Pancreas (tissue), 10 donors: ENCODE measurements around the gene CRIM1. TPM values are rescaled to one million over a fixed set of nuclear protein-coding genes. Genes with fewer than 3 reads are reported as not detected.
A peak's percentile ranks its signal among the peaks of the same experiment; 100 is the strongest.

Experiments
- ATAC-seq, 4 donors: fragments of 200-7000 bp; cut with Tn5 transposase; one replicate each; pipeline versions ENCODE4 v1.8.0 to v1.9.1; 2020; ENCODE audit warnings: mild to moderate bottlenecking in 4 of 4, moderate library complexity in 4 of 4
- DNase-seq, 6 donors: peaks; one replicate each; pipeline ENCODE4 v3.0.0-alpha.2; 2020
- FAIRE-seq: peaks from 2 replicates; lab custom pipeline; 2012; peaks lifted over from hg19 to GRCh38; lab: Jason Lieb, UNC
- H3K27ac ChIP-seq, 4 donors: fragments of 200-600 bp; sonication (generic); 1 replicate in 3 of 4; 2 replicates in 1 of 4; pipeline versions ENCODE4 v1.5.0 to v1.8.0; 2020
- H3K27me3 ChIP-seq, 4 donors: fragments of 200-600 bp; one replicate each; pipeline ENCODE4 v1.8.0; 2021
- H3K36me3 ChIP-seq, 3 donors: fragments of 200-600 bp; sonication (generic) in 1 of 3; one replicate each; pipeline versions ENCODE4 v1.5.0 to v1.8.0; 2020 to 2021
- H3K4me1 ChIP-seq, 3 donors: fragments of 200-600 bp; one replicate each; pipeline ENCODE4 v1.8.0; 2021
- H3K4me3 ChIP-seq, 4 donors: fragments of 200-600 bp; sonication (generic) in 2 of 4; one replicate each; pipeline versions ENCODE4 v1.5.0 to v1.8.0; 2020 to 2021
- H3K9me3 ChIP-seq, 4 donors: fragments of 200-600 bp; one replicate each; pipeline ENCODE4 v1.8.0; 2021
- WGBS, 2 donors: extraction: QIAGEN DNeasy Blood & Tissue Kit; methylation state at CpG; one replicate each; pipeline ENCODE4 v1.1.7; 2013; 5-methylcytosine and 5-hydroxymethylcytosine counted together
- intact Hi-C, 3 donors: fragments of 100-400 bp; cut with DNase I; formaldehyde crosslinking; loops; one replicate each; pipeline versions ENCODE4 v1.11.1 to v1.14.2; 2022
- polyA plus RNA-seq, 2 donors: library from polyadenylated mRNA; stranded (reverse); fragments of 200-250 nt; gene quantifications; one replicate each; pipeline ENCODE4 v1.2.3, GENCODE V29; 2013
- total RNA-seq, 6 donors: library from RNA; stranded (reverse); fragmentation: NEBNext Ultra II Directional in 4 of 6; extraction: Animal tissue kit (Norgen Biotek cat#: 25700) in 4 of 6; gene quantifications; one replicate each; pipeline versions ENCODE4 v1.2.1 to v1.2.4, GENCODE V29; 2021 to 2023
- TF ChIP-seq, protein P1 (sequence below), 4 donors: fragments of 200-600 bp; sonication (generic) in 3 of 4; IDR thresholded peaks; one replicate each; pipeline versions ENCODE4 v1.5.0 to v1.8.0; 2021; ENCODE audit warnings: antibody characterized with exemption in 4 of 4
- donor health status: healthy with polysubstance abuse.
- donor health status: DM: no; HTN: no; CAD: no; lungs with moderate emphysema.
- donor health status: DM: no; HTN: no; CAD: no.
- donor health status: control.
- donor health status: control.
- donor health status: Bipolar disorder and iron deficiency.
- donor health status: DM: yes; HTN: yes; CAD: no.
- donor health status: DM: no; HTN: no; CAD: no.
- donor health status: DM: no; HTN: no; CAD: no.
- donor health status: DM: yes; HTN: yes; CAD: no.

CRIM1 gene
- total and polyA plus RNA-seq, 8 donors = 5.2 to 29.1 (median 20.2) TPM

DNA sequence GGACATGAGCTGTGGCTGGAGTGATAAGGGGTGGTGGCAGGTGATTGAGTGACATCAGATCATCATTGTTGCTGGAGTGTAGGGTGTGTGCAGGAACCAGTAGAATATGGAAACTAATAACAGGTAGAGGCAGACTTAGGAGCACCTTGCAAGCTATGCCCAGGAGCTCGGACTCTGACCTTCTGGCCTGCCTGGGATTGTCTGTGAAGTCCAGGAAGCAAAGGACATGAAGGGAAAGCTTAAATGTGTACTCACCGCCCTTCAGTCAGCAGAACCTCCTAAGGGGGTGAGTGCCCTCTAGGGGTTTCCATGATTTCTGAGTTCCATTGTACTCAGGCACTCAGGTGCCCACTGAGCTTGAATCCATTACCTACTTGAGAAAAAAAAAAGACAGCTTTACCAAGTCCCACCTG lies 104.2 kb downstream of the CRIM1 start:
- peaks cover 0 to 14% (median 0%) of the 10 kb centered on the region in 3 donors for H3K4me1 ChIP-seq
- no peak for FAIRE-seq
- peak overlapping the region in 1 of 4 donors; percentile 68 for H3K27ac ChIP-seq

DNA sequence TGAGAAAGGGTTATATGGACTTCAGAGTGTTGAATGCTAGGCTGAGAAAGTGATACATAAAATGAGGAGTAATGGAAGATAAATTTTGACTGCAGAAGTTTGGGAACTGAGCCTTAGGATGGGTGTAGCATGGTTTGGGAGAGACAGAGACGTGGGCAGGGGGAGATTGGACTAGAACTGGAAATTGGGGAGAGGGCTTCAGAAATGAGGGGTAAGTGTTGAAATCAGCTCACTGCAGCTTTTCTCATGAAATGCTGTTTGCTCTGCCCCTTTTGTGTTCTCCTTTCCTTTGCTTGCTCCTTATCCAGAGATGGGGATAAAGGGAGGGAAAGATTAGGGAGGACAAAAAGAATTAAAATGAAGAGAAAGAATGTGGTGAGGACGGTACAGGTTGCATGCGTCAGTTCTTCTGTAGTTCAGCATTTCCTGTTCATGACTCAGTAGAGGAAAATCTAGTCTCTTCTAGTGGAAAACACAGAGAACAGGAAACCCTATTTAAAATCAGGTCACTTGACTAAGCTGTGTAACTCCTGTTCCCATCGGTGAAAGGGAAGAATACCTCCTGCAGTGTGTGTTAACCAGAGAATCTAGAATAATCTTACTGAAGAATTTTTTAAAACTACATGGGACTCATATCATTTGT lies 105.6 kb downstream of the CRIM1 start:
- Histone ChIP-seq H3K9me3 (no peaks in the 10 kb centered on the region), H3K27ac (peak overlapping the region in 3 of 4 donors; percentile 16 to 68 (median 31)), H3K4me1 (peaks cover 0 to 14% (median 0%) of the 10 kb centered on the region in 3 donors), H3K4me3 (no peak overlapping the region), H3K36me3 (no peaks in the 10 kb centered on the region), H3K27me3 (no peaks in the 10 kb centered on the region)
- 30 to 50% methylated on average over 4 of the region's 4 CpGs for WGBS, 2 donors
- DNase-seq (no peak), FAIRE-seq (no peak), ATAC-seq (peak in 3 of 4 donors; percentile 65 to 80 (median 79))
- TF ChIP-seq, protein P1, sequence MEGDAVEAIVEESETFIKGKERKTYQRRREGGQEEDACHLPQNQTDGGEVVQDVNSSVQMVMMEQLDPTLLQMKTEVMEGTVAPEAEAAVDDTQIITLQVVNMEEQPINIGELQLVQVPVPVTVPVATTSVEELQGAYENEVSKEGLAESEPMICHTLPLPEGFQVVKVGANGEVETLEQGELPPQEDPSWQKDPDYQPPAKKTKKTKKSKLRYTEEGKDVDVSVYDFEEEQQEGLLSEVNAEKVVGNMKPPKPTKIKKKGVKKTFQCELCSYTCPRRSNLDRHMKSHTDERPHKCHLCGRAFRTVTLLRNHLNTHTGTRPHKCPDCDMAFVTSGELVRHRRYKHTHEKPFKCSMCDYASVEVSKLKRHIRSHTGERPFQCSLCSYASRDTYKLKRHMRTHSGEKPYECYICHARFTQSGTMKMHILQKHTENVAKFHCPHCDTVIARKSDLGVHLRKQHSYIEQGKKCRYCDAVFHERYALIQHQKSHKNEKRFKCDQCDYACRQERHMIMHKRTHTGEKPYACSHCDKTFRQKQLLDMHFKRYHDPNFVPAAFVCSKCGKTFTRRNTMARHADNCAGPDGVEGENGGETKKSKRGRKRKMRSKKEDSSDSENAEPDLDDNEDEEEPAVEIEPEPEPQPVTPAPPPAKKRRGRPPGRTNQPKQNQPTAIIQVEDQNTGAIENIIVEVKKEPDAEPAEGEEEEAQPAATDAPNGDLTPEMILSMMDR (IDR thresholded peaks at IDR 0.05) = no peak
- intact Hi-C loops = loop anchor here in 1 of 3 donors (5.0 kb wide), 1 partner anchor 109 kb away; no protein-coding TSS in a partner anchor

More for the DNA sequence above, 104.2 kb downstream of the CRIM1 start:
- TF ChIP-seq, protein P1 (IDR thresholded peaks at IDR 0.05) = peak in 3 of 4 donors; percentile 12 to 22 (median 15)
- Histone ChIP-seq H3K4me3 (no peak overlapping the region), H3K27me3 (no peaks in the 10 kb centered on the region), H3K36me3 (no peaks in the 10 kb centered on the region), H3K9me3 (no peaks in the 10 kb centered on the region)
- peak; percentile 64 to 86 (median 80) for ATAC-seq
- DNase-seq = peak in 3 of 6 donors; percentile 17 to 28 (median 21)
- WGBS, 2 donors = 26 to 28% methylated on average over 2 of the region's 2 CpGs
- intact Hi-C loops = loop anchor here in 1 of 3 donors (5.0 kb wide), 1 partner anchor 107 kb away; no protein-coding TSS in a partner anchor

DNA sequence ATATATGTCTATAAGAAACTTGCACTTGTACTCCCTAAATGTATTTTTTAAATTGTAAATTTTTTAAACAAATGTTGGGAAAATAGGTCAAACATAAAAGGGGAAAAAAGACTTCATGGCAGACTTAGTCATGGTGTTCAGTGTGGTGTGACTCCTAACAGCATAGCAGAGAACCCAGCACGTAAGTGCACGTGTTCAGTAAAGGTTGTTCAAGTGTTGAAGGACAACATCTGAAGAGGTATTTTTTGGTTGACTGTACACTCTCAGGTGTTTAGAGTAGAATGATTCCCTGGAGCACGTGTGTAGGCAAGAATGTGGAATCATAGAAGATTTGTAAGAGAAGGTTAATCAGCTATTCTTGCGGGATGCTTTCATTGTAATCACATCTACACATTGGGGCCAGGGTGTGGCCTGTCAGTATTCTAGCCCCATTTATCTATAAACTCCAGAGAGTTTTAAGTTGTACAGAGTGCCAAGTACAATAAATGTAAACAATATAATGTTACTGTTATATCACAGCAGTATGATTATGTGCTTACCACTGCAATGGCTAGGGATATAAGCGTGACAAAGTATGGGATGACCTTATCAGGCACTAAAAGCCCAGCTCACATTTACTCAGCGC lies 106.8 kb downstream of the CRIM1 start:
- Histone ChIP-seq H3K36me3 (no peaks in the 10 kb centered on the region), H3K27ac (peak overlapping the region in 1 of 4 donors; percentile 68), H3K4me3 (no peak overlapping the region), H3K4me1 (peaks cover 0 to 14% (median 0%) of the 10 kb centered on the region in 3 donors), H3K9me3 (no peaks in the 10 kb centered on the region), H3K27me3 (no peaks in the 10 kb centered on the region)
- FAIRE-seq (no peak), ATAC-seq (no peak), DNase-seq (no peak)
- TF ChIP-seq, protein P1 (IDR thresholded peaks at IDR 0.05) = no peak
- 83 to 92% methylated on average over 6 of the region's 6 CpGs for WGBS, 2 donors
- intact Hi-C loops = loop anchor here in 1 of 3 donors (5.0 kb wide), 1 partner anchor 110 kb away; no protein-coding TSS in a partner anchor

DNA sequence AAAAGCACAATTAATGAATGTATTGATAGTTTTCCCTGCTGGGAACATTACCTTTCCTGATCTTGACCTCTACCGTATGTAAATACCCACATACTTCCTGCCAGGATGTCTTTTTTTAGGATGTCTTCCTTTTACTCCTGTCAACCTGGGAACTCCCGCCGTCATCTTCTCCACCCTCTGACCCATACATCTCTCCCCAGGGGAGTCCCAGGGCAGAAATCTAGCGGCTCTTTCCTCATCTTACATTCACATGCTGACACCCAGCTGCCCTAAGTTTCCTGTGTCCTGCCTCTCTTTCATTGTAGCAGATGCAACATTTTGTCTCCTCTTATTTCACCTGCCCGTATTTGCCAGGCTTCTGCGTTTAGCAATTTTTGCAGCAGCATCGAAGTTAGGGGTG lies 107.8 kb downstream of the CRIM1 start:
- intact Hi-C loops = loop anchor here in 1 of 3 donors (5.0 kb wide), 1 partner anchor 111 kb away; no protein-coding TSS in a partner anchor
- FAIRE-seq = no peak
- Histone ChIP-seq H3K4me3 (no peak overlapping the region), H3K27ac (no peak overlapping the region), H3K4me1 (peaks cover 0 to 14% (median 0%) of the 10 kb centered on the region in 3 donors), H3K27me3 (no peaks in the 10 kb centered on the region), H3K9me3 (no peaks in the 10 kb centered on the region), H3K36me3 (no peaks in the 10 kb centered on the region)
- TF ChIP-seq, protein P1 (IDR thresholded peaks at IDR 0.05) = no peak
- 72 to 85% methylated on average over 7 of the region's 7 CpGs for WGBS, 2 donors
- no peak for DNase-seq
- ATAC-seq = no peak
